Right lung (tissue), 5 donors: ENCODE measurements around the gene NECAB2. TPM values are rescaled to one million over a fixed set of nuclear protein-coding genes. Genes with fewer than 3 reads are reported as not detected.

Experiments
- DNase-seq, 2 donors: peaks; one replicate each; pipeline ENCODE4 v3.0.0-alpha.2; 2013
- polyA plus RNA-seq, 5 donors: library from polyadenylated mRNA; unstranded; fragments of 120-200 nt; gene quantifications; one replicate each; pipeline versions ENCODE4 v1.2.1 to v1.2.3, GENCODE V29; 2013; ENCODE audit warnings: inconsistent platforms in 1 of 5, low replicate concordance in 1 of 5; ENCODE audit not compliant: insufficient read length in 5 of 5, insufficient read depth in 1 of 5

NECAB2 gene
- polyA plus RNA-seq, 5 donors = 0.29 to 0.69 (median 0.54) TPM

DNA sequence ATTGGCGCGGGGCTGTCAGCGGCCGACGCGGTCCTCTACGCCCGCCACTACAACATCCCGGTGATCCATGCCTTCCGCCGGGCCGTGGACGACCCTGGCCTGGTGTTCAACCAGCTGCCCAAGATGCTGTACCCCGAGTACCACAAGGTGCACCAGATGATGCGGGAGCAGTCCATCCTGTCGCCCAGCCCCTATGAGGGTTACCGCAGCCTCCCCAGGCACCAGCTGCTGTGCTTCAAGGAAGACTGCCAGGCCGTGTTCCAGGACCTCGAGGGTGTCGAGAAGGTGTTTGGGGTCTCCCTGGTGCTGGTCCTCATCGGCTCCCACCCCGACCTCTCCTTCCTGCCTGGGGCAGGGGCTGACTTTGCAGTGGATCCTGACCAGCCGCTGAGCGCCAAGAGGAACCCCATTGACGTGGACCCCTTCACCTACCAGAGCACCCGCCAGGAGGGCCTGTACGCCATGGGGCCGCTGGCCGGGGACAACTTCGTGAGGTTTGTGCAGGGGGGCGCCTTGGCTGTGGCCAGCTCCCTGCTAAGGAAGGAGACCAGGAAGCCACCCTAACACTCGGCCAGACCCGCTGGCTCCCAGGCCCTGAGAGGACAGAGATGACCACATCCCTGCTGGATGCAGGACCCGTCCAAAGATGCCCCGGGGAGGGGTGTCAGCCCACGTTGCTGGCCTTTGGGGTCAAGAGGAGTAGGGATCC lies 2.4 kb upstream of the NECAB2 start:
- DNase-seq = no peak

DNA sequence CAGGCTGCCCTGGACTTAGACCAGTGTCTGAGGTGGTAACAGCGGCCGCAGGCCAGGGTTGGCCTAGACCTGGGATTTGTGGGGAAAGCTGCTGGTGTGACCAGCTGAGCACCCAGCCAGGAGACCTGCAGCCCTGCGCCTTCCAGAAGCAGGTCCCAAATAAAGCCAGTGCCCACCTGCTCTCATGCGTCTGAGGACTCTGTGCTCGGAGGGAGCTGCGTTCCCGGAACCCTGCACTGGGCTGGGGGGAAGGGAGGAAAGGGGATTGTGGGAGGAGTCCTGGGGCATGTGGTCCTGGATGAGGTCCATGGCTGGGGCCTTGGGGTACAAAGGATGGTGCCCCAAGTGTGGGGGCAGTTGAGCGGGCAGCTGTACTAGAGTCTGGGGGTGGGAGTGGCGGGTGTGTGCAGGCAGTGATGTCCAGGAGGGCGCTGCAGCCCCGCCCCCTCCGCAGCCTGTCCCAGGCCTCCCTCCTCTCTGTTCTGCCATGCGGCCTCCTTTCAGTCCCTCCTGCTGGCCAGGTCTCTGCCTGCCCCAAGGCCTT lies 1.8 kb upstream of the NECAB2 start:
- no peak for DNase-seq

DNA sequence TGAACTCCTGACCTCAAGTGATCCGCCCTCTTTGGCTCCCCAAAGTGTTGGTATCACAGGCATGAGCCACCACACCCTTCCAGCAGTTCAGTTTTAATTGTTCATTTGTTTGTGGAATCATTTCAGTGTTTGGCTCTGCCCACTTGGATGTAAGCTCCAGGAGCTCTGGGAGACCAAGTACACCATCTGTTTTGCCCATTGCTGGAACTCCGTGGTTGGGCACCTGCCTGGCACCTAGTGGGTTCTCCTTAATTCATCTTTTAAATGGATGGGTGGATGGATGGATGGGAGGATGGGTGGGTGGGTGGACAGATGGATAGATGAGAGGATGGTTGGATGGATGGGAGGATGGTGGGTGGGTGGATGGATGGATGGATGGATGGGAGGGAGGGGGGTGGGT lies 953 bp upstream of the NECAB2 start:
- no peak for DNase-seq

DNA sequence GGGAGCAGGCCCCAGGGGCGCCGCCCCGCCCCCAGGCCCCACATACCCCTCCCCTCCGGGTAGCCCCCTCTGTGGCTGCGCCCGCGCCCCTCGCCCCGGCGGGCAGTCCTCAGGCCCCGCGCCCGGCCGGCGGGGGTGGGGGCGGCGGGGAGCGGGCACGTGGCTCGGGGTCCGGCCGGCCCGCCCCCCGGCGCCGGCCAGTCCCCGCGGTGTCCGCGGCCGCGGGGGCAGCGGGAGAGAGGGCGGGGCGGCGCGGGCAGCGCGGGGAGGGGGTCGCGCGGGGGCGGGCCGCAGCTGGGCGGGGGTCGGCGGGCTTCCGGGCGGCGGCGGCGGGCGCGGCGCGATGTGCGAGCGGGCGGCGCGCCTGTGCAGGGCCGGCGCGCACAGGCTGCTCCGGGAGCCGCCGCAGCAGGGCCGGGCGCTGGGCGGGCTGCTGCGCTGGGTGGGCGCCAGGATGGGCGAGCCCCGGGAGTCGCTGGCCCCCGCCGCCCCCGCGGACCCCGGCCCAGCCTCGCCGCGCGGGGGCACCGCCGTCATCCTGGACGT lies 335 bp downstream of the NECAB2 start:
- no peak for DNase-seq

DNA sequence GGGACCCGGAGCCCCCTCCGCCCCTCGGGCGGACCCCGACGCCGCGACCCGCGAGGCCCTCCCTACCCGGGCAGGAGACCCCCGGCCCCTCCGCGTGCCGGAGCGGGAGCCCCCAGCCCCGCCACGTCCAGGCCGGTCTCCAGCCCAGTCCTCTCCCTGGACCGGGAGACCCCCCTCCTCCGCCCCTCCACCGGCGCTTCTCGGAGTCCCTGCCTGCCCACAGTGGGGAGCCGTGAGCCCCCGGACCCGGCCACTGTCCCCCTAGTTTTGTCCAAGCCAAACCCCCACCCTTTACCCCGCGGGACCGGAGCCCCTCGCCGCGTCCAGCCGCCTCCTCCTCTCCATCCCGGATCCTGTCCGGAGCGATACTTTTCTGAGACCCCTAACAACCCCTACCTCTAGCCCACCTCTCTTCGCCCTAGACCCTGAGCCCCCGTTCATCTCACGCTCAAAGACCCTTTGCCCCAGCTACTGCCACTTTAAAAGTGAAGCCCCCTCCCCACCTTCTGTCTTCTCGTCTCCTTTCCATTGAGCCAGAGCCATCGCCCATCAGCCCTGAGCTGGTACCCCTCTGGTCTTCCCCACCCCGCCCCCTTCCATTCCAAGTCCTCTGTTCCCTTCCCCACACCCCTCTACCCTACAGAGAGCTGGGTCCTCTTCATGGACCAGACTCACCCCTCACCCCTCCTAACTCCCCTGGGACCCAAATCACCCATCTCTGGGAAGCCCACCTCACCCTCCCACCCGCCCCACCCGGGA lies 1.0 kb downstream of the NECAB2 start:
- no peak for DNase-seq

DNA sequence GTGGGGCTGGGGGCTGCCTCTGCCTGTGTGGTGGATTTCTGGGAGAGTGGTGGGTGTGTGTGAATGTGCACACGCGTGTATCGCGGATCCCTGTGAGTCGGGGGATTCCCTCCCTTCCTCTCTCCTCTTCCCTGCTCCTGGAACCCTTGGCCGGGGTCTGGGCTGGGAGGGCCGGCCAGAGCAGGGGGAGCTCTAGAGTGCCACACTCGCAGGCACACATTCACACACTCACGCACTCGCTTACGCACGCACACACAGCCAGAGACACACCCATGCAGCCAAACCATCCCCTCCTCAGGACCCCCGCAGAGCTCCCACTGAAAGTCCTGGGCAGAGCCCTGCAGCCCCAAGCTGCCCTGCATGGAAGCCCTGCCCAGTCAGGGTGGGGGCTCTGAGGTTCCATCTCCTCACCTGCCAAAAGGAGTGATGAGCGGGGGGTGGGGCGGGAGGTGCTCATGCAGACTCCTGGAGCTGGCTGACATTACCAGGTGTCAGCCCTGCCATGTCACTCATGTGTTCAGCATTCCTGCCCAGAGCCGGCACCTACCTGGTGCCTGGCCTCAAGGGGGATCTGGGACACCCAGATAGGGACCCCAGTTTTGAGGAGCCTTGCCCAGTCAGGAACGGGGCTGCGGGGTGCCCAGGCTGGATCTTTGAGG lies 1.9 kb downstream of the NECAB2 start:
- DNase-seq = no peak

DNA sequence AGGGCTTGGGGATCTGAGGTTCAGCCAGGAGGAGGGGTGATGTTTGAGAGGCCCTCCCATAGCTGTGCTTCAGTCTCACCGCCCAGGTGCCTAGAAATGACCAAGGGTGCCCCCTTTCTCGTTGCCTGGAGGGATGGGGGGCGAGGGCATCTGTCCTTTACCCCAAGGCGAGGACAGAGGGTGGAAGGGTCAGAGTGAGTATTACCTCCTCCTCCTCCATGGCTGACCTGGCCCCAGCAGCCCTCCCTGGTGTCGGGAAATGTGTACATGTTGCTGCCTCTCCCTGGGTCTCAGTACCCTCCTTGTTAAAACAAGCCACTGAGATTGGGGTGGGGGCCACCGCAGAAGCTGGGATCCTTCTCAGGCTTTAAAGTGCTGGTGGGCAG lies 2.4 kb downstream of the NECAB2 start:
- no peak for DNase-seq

DNA sequence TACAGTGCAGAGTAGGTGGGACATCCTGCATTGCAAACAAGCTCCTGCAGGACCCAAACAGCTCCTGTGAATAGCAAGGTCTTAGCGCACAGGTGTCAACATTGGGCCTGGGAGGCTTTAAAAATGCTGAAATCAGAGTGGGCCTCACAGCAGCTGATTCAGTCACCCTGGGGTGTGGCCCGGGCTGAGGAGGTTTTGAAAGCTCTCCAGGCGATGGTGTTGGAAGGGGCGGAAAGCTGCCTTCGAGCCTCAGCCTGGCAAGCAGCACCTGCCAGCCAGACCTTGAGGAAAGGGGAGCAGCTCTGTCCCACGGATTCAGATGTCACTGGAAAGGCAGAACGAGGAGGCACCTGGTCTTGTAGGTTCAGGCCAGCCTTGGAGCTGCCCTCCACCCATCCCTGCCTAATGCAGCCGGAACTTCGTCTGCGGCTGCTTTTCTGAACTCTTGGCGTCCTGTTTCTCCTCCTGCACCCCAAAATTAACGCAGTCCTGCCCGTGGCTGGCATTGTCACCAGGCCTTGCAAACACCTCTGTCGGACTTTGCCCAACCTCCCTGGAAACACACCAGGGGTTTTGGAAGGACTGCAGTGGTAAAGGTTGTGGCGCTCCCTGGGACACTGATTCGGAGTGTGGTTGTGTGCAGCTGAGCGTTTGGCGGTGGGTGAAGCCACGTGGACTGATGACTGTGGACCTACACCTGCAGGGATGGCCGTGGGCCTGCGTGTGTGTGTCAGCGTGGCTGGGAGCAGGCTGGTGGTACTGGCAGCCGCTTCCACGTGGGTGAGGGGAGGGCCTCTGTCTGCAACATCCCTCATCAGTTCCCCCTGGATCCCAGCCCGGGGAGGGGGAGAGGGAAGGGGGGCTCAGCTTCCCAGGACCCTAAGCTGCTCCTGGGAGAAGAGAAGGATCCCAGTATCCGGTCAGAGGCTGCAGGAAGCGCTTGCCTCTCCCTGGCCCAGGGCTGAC lies 3.4 kb downstream of the NECAB2 start:
- no peak for DNase-seq

DNA sequence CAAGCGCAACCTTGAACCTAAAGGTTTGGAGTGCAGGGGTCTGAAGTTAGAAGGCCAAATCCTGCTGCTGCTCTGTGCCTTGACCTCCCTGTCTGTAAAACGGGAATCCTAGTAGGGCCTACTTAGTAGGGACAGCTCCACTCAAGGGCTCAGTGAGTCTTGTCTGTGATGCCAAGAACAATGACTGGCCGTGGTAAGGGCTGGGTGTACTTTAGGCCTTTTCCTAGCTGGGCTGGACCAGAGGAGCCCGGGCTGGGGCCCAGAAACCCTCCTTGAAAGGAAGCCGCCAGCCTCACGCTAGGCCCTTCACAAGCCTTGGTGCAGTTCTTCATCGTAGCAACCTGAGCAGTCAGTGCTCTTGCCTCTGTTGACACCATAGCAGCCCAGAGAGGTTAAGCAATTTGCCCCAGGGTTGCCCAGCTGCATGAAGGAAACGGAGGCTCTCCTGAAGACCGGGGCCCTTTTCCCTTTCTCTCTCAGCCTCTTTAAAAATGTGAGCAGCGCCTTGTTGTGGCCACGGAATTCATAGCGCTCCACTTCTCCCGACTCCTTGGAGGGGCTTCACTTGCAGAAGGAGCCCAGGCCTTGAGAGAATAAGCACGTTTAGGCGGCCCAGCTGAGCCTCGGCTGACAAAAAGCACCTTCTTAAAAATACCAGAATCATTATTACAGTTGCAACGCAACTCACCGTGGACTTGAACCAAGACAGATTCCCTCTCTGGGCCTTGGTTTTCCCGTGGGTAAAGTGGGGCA lies 4.4 kb downstream of the NECAB2 start:
- no peak for DNase-seq

DNA sequence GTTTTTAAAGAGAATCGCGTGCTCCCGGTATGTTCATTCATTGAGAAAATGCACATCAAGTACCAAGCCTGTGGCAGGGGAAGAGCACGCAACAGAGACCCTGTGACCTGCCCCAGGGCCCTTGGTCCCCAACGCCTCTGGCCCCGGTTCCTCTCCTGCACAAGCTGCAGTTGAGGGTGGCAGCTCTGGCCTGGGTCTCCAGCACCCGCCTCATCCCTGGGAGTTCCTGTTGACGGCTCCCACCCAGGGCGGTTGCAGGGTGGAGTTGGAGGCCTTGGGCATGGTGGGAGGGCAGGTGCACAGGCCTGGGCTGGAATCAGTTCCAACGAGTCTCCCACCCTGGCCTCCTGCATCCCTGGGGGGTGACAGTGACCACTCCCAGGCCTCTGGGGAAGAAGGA lies 5.0 kb downstream of the NECAB2 start:
- no peak for DNase-seq

DNA sequence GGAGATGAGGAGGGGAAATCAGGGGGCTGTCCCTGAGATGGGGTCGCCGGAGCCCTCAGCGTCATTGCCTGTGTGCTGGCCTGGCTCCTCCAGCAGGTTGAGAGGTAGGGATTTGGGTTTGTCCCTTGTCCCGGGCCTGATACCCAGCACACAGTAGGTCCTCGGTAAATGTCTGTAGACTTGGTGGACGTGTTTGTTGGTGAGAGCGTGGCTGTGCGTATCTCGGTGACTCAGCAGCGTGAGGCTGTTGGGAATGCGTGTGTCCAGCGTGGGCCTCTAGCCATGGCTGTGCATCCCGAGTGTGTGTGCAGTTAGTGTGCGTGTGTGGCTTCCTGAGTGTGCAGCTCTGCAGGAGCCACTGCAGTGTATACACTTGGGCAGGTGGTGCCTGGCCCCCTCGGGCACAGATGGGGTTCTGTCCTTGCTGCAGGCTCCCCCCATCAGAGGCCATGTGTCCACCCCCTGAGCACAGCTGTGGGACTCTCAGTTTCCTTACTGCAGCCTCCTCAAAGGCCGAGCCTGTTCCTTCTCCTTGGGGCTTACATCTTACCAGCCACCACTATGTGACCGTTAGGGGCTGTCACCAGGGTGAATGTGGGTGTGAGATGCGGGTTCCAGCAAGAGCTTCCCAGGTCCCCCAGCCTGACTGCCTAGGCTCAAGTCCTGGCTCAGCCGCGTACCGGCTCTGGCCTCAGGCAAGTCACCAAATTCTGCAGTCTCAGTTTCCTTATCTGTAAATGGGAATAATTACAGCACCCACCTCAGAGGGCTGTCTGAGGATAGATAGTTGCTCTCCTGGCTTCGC lies 5.7 kb downstream of the NECAB2 start:
- no peak for DNase-seq

DNA sequence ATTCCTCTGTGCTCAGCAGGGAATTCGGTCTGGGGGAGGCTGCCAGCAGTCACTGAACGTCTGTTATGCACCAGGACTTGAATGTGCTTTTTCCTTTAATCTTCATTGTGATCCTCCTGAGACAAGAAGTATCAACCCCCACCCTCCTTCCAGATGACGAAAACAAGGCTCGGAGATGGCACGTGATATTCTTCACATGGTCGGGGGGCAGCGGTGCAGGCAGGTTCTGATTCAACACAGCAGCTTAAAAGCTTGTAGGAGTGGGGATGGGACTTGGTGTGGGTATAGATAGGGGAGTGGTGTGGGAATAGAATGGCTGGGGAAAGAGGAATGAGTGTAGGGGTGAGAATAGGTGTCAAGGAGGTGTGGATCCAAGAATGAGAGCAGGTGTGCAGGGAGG lies 6.4 kb downstream of the NECAB2 start:
- no peak for DNase-seq

DNA sequence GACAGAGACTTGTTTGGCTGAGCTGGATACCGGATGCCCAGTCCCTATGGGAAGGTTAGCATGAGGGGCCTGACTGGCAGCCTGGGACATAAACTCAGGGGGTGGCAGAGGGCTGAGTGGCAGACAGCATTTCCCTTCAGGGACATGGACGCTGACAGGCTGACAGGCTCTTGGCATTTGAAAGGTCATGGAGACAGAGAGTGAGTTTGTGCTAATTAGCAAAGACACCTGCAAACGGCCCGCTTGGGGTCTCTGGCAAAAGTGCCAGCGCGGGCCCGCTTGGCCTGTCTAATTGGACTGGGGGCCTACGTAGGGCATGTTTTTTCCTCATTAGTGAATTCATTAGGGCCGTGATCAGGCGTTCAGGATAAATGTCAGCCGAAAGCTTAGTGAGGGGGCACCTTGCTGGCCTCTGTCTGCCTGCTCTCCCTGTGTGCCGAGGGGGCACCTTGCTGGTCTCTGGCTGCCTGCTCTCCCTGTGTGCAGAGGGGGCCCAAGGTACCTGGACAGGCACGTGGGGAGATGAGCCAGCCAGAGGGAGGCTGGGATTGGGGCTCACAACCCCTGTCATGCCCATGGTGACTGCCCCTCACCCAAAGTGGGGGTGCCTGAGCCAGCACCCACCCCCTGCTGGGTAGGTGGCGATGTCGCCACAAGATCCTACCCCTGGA lies 7.7 kb downstream of the NECAB2 start:
- no peak for DNase-seq

DNA sequence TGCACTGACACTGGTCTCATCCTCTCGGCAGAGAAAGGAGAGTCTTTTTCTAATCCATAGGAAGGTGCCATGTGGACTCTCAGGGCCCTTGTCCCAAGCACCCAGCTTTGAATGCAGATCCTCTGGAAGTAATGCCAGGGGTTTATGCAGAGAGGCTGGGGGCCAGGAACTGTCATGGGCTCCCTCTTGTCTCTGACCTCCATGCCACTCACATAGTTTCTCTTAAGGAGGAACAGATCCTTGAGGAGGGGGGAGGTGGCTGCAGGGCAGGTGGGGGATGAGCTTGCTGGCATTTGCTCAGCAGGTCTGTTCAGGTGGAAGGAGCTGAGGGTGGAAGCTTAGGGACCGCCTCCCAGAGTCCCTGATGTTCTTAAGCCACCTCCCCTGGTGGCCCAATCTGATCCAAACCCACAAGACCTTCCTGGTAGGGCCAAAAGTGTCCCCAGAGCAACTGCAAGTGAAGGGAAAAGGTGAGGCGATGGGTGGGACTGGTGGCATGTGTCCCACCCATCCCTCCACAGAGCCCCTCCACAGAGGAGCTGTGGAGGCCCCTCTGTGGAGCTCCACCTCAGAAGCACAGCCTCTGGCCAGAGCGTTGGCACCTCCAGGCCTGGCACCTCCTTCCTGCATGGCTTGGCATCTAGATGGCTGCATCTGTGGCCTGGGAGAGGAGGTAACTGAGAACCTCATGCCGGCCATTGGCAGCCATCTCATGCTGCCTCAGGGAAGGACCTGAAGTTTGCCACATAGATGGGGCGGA lies 9.2 kb downstream of the NECAB2 start:
- no peak for DNase-seq

DNA sequence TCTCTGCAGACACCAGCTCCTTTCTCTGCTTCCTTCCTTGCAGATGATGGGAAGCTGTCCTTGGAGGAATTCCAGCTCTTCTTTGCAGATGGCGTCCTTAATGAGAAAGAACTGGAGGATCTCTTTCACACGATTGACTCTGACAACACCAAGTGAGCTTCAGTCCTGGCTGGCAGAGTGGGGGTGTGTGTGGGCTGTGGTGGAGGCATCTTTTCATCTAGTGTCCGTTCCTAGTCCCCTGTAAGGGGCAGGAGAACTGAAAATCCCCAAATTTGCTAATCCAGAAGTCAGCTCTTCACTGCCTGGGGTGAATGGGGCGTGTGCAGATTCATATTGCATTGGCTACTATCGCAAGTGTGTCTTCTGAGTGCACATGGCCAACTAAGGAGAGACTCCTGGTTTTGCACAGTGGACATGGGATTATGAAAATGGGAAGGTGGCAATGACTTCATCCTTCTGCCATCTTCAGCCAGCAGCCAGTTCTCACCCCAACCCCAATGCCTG lies 10.4 kb downstream of the NECAB2 start:
- no peak for DNase-seq

DNA sequence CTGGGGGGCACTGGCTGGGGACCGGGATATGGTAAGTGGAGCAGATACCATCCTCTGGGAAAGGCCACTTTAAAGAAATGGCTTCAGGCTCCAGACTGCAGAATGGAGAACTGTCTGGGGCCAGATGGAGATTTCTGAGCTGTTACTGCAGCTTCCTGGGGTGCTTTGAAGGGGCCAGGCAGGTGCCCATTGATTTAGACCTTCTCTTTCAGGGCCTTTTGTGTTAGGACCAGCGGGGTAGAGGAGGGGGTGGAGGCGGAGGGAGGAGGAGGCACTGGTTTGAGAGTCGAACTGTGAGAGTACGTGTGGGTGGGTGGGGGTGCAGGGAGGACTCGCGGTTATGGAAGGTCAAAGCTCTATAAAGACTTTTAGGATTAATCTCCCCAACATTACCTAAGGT lies 11.4 kb downstream of the NECAB2 start:
- no peak for DNase-seq

DNA sequence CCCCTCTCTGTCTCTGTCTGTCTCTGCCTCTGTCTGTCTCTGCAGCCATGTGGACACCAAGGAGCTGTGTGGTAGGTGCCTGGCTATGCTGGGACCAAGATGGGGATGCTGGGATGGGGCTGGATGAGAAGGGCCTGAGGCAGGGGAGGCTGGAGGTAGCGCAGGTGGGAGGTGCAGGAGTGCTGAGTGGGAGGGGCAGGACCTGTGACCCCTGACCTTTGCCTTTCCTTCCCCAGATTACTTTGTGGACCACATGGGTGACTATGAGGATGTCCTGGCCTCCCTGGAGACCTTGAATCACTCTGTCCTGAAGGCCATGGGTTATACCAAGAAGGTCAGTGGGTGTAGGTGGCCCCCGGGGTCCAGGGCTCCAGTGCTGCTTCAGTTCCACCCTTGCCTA lies 12.8 kb downstream of the NECAB2 start:
- DNase-seq = no peak

DNA sequence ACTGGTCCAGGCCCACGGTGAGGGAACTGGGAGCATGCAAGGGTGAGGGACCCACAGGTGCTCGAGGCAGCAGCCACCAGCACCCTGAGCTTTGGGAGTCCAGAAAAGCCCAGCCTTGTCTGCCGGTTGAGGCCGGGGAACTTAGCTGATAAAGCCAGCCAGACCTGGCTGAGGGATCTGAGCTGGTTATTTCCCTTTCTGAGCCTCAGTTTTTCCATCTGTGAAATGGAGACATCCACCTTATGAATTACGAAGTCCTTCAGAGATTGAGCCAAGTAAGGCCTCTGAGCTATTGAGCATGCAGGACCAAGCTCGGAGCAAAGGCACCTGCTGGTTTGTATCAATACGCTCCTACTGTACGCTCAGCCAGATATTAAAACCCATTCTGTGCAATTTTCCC lies 13.8 kb downstream of the NECAB2 start:
- DNase-seq = no peak
